ENCODE results near the gene EPN2.
"Not testable (repeated sequence)": the region's sequence is repeated elsewhere in the genome, so short reads cannot be mapped to it uniquely, and the experiment has no call there.

Gene EPN2

GRCh38 chr17:19237139-19237388, at the start of gene EPN2:
TSS of gene EPN2 (plus strand) at chr17:19237366. CDS start at chr17:19283120, 45,754 bp downstream.
- peak; percentile 38 for DNase-seq (ENCODE audit: low read depth)

- not testable (repeated sequence) for DNase-seq (ENCODE audit: low read depth)
Measured at GRCh38 chr17:19187883-19188869, 49.0 kb upstream of the EPN2 start.

GRCh38 chr17:19188870-19189708, 48.1 kb upstream of the EPN2 start:
- not testable (repeated sequence) for DNase-seq (ENCODE audit: low read depth)

- DNase-seq (ENCODE audit: low read depth) = not testable (repeated sequence)
Measured at GRCh38 chr17:19189781-19190405, 47.3 kb upstream of the EPN2 start.

GRCh38 chr17:19196382-19197204, 40.6 kb upstream of the EPN2 start:
- not testable (repeated sequence) for DNase-seq (ENCODE audit: low read depth)

- not testable (repeated sequence) for DNase-seq (ENCODE audit: low read depth)
Measured at GRCh38 chr17:19202448-19202847, 34.7 kb upstream of the EPN2 start.

- not testable (repeated sequence) for DNase-seq (ENCODE audit: low read depth)
Measured at GRCh38 chr17:19203429-19203828, 33.7 kb upstream of the EPN2 start.

- not testable (repeated sequence) for DNase-seq (ENCODE audit: low read depth)
Measured at GRCh38 chr17:19215074-19215860, 21.9 kb upstream of the EPN2 start.

- DNase-seq (ENCODE audit: low read depth) = not testable (repeated sequence)
Measured at GRCh38 chr17:19216148-19216926, 20.8 kb upstream of the EPN2 start.

GRCh38 chr17:19218914-19219313, 18.3 kb upstream of the EPN2 start:
- DNase-seq (ENCODE audit: low read depth) = not testable (repeated sequence)

GRCh38 chr17:19219384-19219783, 17.8 kb upstream of the EPN2 start:
- DNase-seq (ENCODE audit: low read depth) = not testable (repeated sequence)

GRCh38 chr17:19220195-19220594, 17.0 kb upstream of the EPN2 start:
- not testable (repeated sequence) for DNase-seq (ENCODE audit: low read depth)

- DNase-seq (ENCODE audit: low read depth) = not testable (repeated sequence)
Measured at GRCh38 chr17:19226610-19227588, 10.3 kb upstream of the EPN2 start.

- DNase-seq (ENCODE audit: low read depth) = not testable (repeated sequence)
Measured at GRCh38 chr17:19234676-19235075, 2.5 kb upstream of the EPN2 start.

- DNase-seq (ENCODE audit: low read depth) = not testable (repeated sequence)
Measured at GRCh38 chr17:19236351-19237138, 621 bp upstream of the EPN2 start.

- DNase-seq (ENCODE audit: low read depth) = no peak
Measured at GRCh38 chr17:19237389-19238166, 412 bp downstream of the EPN2 start.

- no peak for DNase-seq (ENCODE audit: low read depth)
Measured at GRCh38 chr17:19238167-19238505, 970 bp downstream of the EPN2 start.

Measured in activated T-helper 1 cell treated with Interleukin-2 at 50 U/mL for 16 hours (primary cell).